ENCODE data around the gene CENPP.

CENPP gene

GRCh38 chr9:92547356-92547755 is 221.6 kb downstream of the CENPP start:
- Histone ChIP-seq H3K27me3 (no peaks in the 10 kb centered on the region), H3K27ac (no peak overlapping the region), H3K36me3 (no peaks in the 10 kb centered on the region), H3K9me3 (no peaks in the 10 kb centered on the region), H3K4me1 (ENCODE audit: control insufficient read depth in 1 of 2, insufficient read depth in 1 of 2, low read depth in 1 of 2, low read length in 1 of 2) (no peaks in the 10 kb centered on the region), H3K4me3 (ENCODE audit: low read depth in 1 of 2, low read length in 1 of 2) (no peak overlapping the region)
- no peak for TF ChIP-seq CTCF (IDR thresholded peaks at IDR 0.05)

- Histone ChIP-seq H3K27me3 (no peaks in the 10 kb centered on the region), H3K4me1 (ENCODE audit: control insufficient read depth in 1 of 2, insufficient read depth in 1 of 2, low read depth in 1 of 2, low read length in 1 of 2) (no peaks in the 10 kb centered on the region), H3K36me3 (no peaks in the 10 kb centered on the region), H3K4me3 (ENCODE audit: low read depth in 1 of 2, low read length in 1 of 2) (no peak overlapping the region), H3K27ac (no peak overlapping the region), H3K9me3 (no peaks in the 10 kb centered on the region)
- TF ChIP-seq CTCF (IDR thresholded peaks at IDR 0.05) = no peak
These were observed 225.0 kb downstream of the CENPP start for GRCh38 chr9:92550765-92551164.

GRCh38 chr9:92558612-92559374 is 233.0 kb downstream of the CENPP start:
- no peak overlapping the region for H3K27ac ChIP-seq
- H3K36me3 ChIP-seq = no peaks in the 10 kb centered on the region
- no peaks in the 10 kb centered on the region for H3K27me3 ChIP-seq

GRCh38 chr9:92561374-92562330 is 235.9 kb downstream of the CENPP start:
- no peak for TF ChIP-seq CTCF (IDR thresholded peaks at IDR 0.05)
- no peak overlapping the region for H3K27ac ChIP-seq
- H3K9me3 ChIP-seq = no peaks in the 10 kb centered on the region
- H3K4me1 ChIP-seq (ENCODE audit: control insufficient read depth in 1 of 2, insufficient read depth in 1 of 2, low read depth in 1 of 2, low read length in 1 of 2) = no peaks in the 10 kb centered on the region
- H3K4me3 ChIP-seq (ENCODE audit: low read depth in 1 of 2, low read length in 1 of 2) = no peak overlapping the region
- H3K27me3 ChIP-seq = no peaks in the 10 kb centered on the region
- no peaks in the 10 kb centered on the region for H3K36me3 ChIP-seq

More at GRCh38 chr9:92558612-92559374, 233.0 kb downstream of the CENPP start:
- H3K4me1 ChIP-seq (ENCODE audit: control insufficient read depth in 1 of 2, insufficient read depth in 1 of 2, low read depth in 1 of 2, low read length in 1 of 2) = no peaks in the 10 kb centered on the region
- no peaks in the 10 kb centered on the region for H3K9me3 ChIP-seq
- no peak overlapping the region for H3K4me3 ChIP-seq (ENCODE audit: low read depth in 1 of 2, low read length in 1 of 2)
- TF ChIP-seq CTCF (IDR thresholded peaks at IDR 0.05) = no peak

- no peak overlapping the region for H3K27ac ChIP-seq
- no peak overlapping the region for H3K4me3 ChIP-seq (ENCODE audit: low read depth in 1 of 2, low read length in 1 of 2)
- no peaks in the 10 kb centered on the region for H3K9me3 ChIP-seq
- H3K36me3 ChIP-seq = no peaks in the 10 kb centered on the region
- no peaks in the 10 kb centered on the region for H3K27me3 ChIP-seq
- H3K4me1 ChIP-seq (ENCODE audit: control insufficient read depth in 1 of 2, insufficient read depth in 1 of 2, low read depth in 1 of 2, low read length in 1 of 2) = no peaks in the 10 kb centered on the region
- no peak for TF ChIP-seq CTCF (IDR thresholded peaks at IDR 0.05)
These were observed 236.8 kb downstream of the CENPP start for GRCh38 chr9:92562461-92562967.
